Keratinocyte (primary cell): Measurements from ENCODE around the gene THBD. TPM values are rescaled to one million over a fixed set of nuclear protein-coding genes. Genes with fewer than 3 reads are reported as not detected.

ENCODE experiments used
- DNase-seq: peaks from one replicate; pipeline ENCODE4 v3.0.0-alpha.2; 2011; ENCODE audit warnings: low read depth, missing footprints, low spot score
- FAIRE-seq: peaks from 2 replicates; lab custom pipeline; 2011; peaks lifted over from hg19 to GRCh38; lab: Jason Lieb, UNC
- H2AFZ ChIP-seq: 2 replicates; pipeline ENCODE4 v1.6.0; 2012; ENCODE audit warnings: low read length, control low read depth, inconsistent platforms; ENCODE audit not compliant: control insufficient read depth
- H3K27ac ChIP-seq: 2 replicates; pipeline ENCODE4 v1.5.1; 2011; ENCODE audit warnings: low read length; ENCODE audit not compliant: control insufficient read depth, insufficient read depth
- H3K27me3 ChIP-seq: 3 replicates; pipeline ENCODE4 v1.6.0; 2011; ENCODE audit warnings: low read length; ENCODE audit not compliant: control insufficient read depth, insufficient read depth; ENCODE audit errors: extremely low read depth
- H3K36me3 ChIP-seq, 2 experiments: 2 replicates in 1 of 2; 3 replicates in 1 of 2; pipeline ENCODE4 v1.5.1; 2011; ENCODE audit warnings: low read length in 2 of 2, mild to moderate bottlenecking in 1 of 2; ENCODE audit not compliant: control insufficient read depth in 2 of 2, insufficient read depth in 2 of 2; ENCODE audit errors: extremely low read depth in 1 of 2
- H3K4me1 ChIP-seq: 3 replicates; pipeline ENCODE4 v1.5.1; 2011; ENCODE audit warnings: low read length; ENCODE audit not compliant: control insufficient read depth, insufficient read depth; ENCODE audit errors: extremely low read depth
- H3K4me2 ChIP-seq: 3 replicates; pipeline ENCODE4 v1.6.0; 2011; ENCODE audit warnings: low read depth, low read length; ENCODE audit not compliant: control insufficient read depth, insufficient read depth; ENCODE audit errors: extremely low read depth
- H3K4me3 ChIP-seq, 3 experiments: fragments of 200-600 bp in 1 of 3; sonication (generic) in 1 of 3; 2 replicates in 2 of 3; 3 replicates in 1 of 3; pipeline ENCODE4 v1.5.1; 2011 to 2016; ENCODE audit warnings: low read length in 3 of 3, mild to moderate bottlenecking in 3 of 3, control low read depth in 2 of 3, inconsistent platforms in 1 of 3, low read depth in 1 of 3, mixed read lengths in 1 of 3, mixed run types in 1 of 3, moderate library complexity in 1 of 3; ENCODE audit not compliant: control insufficient read depth in 2 of 3, insufficient read depth in 2 of 3; ENCODE audit errors: extremely low read depth in 1 of 3
- H3K79me2 ChIP-seq: 2 replicates; pipeline ENCODE4 v1.6.0; 2012; ENCODE audit warnings: low read length; ENCODE audit not compliant: control insufficient read depth, insufficient read depth
- H3K9ac ChIP-seq: 3 replicates; pipeline ENCODE4 v1.6.0; 2011; ENCODE audit warnings: low read length; ENCODE audit not compliant: control insufficient read depth, insufficient read depth; ENCODE audit errors: extremely low read depth
- H3K9me1 ChIP-seq: 3 replicates; pipeline ENCODE4 v1.6.0; 2011; ENCODE audit warnings: low read length; ENCODE audit not compliant: control insufficient read depth, insufficient read depth; ENCODE audit errors: extremely low read depth
- H3K9me3 ChIP-seq: 2 replicates; pipeline ENCODE4 v1.5.1; 2012; ENCODE audit warnings: low read depth, low read length; ENCODE audit not compliant: control insufficient read depth
- H4K20me1 ChIP-seq: 3 replicates; pipeline ENCODE4 v1.6.0; 2011; ENCODE audit warnings: low read length; ENCODE audit not compliant: control insufficient read depth, insufficient read depth; ENCODE audit errors: extremely low read depth
- EZH2 ChIP-seq: IDR thresholded peaks from one replicate; pipeline ENCODE4 v1.6.1; 2012; ENCODE audit warnings: inconsistent platforms, mild to moderate bottlenecking, low read length, moderate library complexity
- dilution Hi-C: fragments of 300-500 bp; cut with MboI; formaldehyde crosslinking; loops from one replicate; pipeline ENCODE4 v1.7.0; 2020; ENCODE audit warnings: low sequenced_read_pairs; ENCODE audit not compliant: extremely low pct_ligation_motif_present
- polyA plus RNA-seq, 5 experiments: library from polyadenylated mRNA; depleted of rRNA in 3 of 5; stranded (reverse) in 3 of 5; stranded (forward) in 1 of 5; unstranded in 1 of 5; fragments of >200 nt; gene quantifications; 1 replicate in 1 of 5; 2 replicates in 3 of 5; 3 replicates in 1 of 5; pipeline versions ENCODE4 v1.2.1 to v1.2.3, GENCODE V29; 2011 to 2012; ENCODE audit warnings: missing spikeins in 2 of 5, low read depth in 1 of 5, low replicate concordance in 1 of 5
- TF ChIP-seq, protein P1 (sequence below), 3 experiments: IDR thresholded peaks in 1 of 3; conservative IDR thresholded peaks in 1 of 3; optimal IDR thresholded peaks in 1 of 3; 2 replicates in 2 of 3; 3 replicates in 1 of 3; pipeline versions ENCODE3 to v1.5.1; 2011; ENCODE audit warnings: low read length in 3 of 3, mild to moderate bottlenecking in 3 of 3, moderate library complexity in 2 of 3, control low read depth in 1 of 3, inconsistent platforms in 1 of 3; ENCODE audit not compliant: insufficient read depth in 2 of 3; ENCODE audit errors: extremely low read depth in 1 of 3

Gene THBD
- polyA plus RNA-seq, 1 donor (not counting 4 experiments of a cell fraction or from before 2014, with no cell fraction given) = 4.7 TPM

DNA sequence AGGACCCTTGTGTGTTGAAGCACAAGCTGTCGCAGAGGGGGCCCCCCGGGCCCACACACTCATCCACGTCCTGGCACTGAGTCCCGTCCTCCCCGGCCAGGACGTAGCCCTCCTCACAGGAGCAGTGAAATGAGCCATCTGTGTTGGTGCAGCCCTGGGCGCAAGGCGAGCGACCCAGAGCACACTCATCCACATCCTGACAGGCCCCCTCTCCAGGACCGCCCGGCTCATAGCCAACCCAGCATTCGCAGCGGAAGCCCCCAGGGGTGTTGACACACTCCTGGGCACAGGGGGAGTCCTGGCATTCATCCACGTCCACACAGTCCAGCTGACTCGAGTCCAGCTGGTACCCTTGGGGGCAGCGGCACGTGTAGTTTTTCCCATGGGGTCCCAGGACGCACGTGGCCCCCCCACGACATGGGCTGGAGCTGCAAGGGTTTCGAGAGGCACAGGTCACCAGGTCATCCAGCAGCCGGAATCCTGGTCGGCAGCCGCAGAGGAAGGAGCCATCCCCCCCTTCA lies 35.4 kb upstream of the THBD start:
- no peaks in the 10 kb centered on the region for H3K9me3 ChIP-seq
- no peak overlapping the region for H2AFZ ChIP-seq
- H3K27me3 ChIP-seq = no peaks in the 10 kb centered on the region
- FAIRE-seq (no peak), DNase-seq (no peak)
- H3K27ac ChIP-seq = no peak overlapping the region
- H4K20me1 ChIP-seq = no peaks in the 10 kb centered on the region
- H3K9ac ChIP-seq = no peak overlapping the region
- no peak overlapping the region for H3K4me2 ChIP-seq
- dilution Hi-C loops = no loop called here
- H3K9me1 ChIP-seq = no peaks in the 10 kb centered on the region
- H3K4me1 ChIP-seq = peaks cover 10% of the 10 kb centered on the region
- no peaks in the 10 kb centered on the region for H3K79me2 ChIP-seq
- no peak for TF ChIP-seq EZH2
- TF ChIP-seq, protein P1, sequence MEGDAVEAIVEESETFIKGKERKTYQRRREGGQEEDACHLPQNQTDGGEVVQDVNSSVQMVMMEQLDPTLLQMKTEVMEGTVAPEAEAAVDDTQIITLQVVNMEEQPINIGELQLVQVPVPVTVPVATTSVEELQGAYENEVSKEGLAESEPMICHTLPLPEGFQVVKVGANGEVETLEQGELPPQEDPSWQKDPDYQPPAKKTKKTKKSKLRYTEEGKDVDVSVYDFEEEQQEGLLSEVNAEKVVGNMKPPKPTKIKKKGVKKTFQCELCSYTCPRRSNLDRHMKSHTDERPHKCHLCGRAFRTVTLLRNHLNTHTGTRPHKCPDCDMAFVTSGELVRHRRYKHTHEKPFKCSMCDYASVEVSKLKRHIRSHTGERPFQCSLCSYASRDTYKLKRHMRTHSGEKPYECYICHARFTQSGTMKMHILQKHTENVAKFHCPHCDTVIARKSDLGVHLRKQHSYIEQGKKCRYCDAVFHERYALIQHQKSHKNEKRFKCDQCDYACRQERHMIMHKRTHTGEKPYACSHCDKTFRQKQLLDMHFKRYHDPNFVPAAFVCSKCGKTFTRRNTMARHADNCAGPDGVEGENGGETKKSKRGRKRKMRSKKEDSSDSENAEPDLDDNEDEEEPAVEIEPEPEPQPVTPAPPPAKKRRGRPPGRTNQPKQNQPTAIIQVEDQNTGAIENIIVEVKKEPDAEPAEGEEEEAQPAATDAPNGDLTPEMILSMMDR (optimal IDR thresholded peaks at IDR 0.05 in 1 of 3, IDR thresholded peaks at IDR 0.05 in 1 of 3, conservative IDR thresholded peaks at IDR 0.05 in 1 of 3; ENCODE audit: extremely low read depth in 1 of 3, insufficient read depth in 2 of 3, low read length in 3 of 3) = no peak
- H3K4me3 ChIP-seq = no peak overlapping the region
- H3K36me3 ChIP-seq = no peaks in the 10 kb centered on the region

DNA sequence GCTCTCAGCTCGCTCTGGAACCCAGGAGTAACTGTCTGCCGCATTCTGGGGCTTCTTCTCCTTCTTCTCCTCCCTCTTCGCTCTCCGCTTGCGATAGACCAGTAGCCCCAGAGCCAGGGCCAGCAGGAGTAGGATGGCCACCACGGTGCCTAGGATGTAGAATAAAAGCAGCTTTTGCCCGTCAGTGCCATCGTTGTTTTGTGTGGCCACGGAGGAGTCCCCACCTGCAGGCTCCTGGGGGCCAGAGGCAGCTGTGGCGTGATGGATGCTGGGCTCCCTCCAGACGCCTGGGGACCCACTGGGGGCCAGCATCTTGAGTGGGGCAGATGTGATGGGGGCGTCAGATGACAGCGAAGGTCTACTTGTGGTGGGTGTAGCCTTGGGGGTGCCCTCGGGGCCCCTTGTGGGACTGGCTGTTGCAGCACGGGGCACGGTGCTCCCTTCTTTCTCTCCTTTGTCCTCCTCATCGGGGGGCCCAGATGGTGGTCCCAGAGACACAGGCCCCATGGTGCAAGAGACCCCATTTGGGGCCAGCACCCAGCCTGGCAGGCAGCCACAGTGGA lies 34.9 kb upstream of the THBD start:
- Histone ChIP-seq H3K9me1 (no peaks in the 10 kb centered on the region), H4K20me1 (no peaks in the 10 kb centered on the region), H3K79me2 (no peaks in the 10 kb centered on the region), H3K36me3 (no peaks in the 10 kb centered on the region), H3K9ac (no peak overlapping the region), H3K4me3 (no peak overlapping the region), H3K4me1 (peaks cover 10% of the 10 kb centered on the region), H2AFZ (no peak overlapping the region), H3K4me2 (no peak overlapping the region), H3K9me3 (no peaks in the 10 kb centered on the region), H3K27me3 (no peaks in the 10 kb centered on the region), H3K27ac (no peak overlapping the region)
- no peak for FAIRE-seq
- dilution Hi-C loops = no loop called here
- no peak for DNase-seq
- no peak for TF ChIP-seq EZH2
- TF ChIP-seq, protein P1 (optimal IDR thresholded peaks at IDR 0.05 in 1 of 3, IDR thresholded peaks at IDR 0.05 in 1 of 3, conservative IDR thresholded peaks at IDR 0.05 in 1 of 3; ENCODE audit: extremely low read depth in 1 of 3, insufficient read depth in 2 of 3, low read length in 3 of 3) = no peak
